Naive thymus-derived CD8-positive, alpha-beta T cell (primary cell): Measurements from ENCODE around the gene PRM1. TPM values are rescaled to one million over a fixed set of nuclear protein-coding genes. Genes with fewer than 3 reads are reported as not detected.

Experiments
- ATAC-seq, 2 donors: fragments of 150-1000 bp; cut with Tn5 transposase in 1 of 2; sonication (Bioruptor Pico), chemical (Tn5 transposase) in 1 of 2; 1 replicate in 1 of 2; 2 replicates in 1 of 2; pipeline ENCODE4 v1.10.0; 2021; ENCODE audit warnings: mild to moderate bottlenecking in 2 of 2, moderate library complexity in 2 of 2
- POLR2A ChIA-PET: fragments of 350-600 bp; sonication (Branson Sonifier 250); formaldehyde crosslinking; loops from one replicate; lab custom pipeline; 2021; ENCODE audit warnings: antibody characterized with exemption; lab: Charles Lee
- DNase-seq, 10 donors: peaks; one replicate each; pipeline versions ENCODE4 v3.0.0 to v3.0.0-alpha.2; 2020 to 2022
- H3K27ac Mint-ChIP-seq, 10 donors: one replicate each; pipeline ENCODE4 v1.8.0; 2020 to 2022; ENCODE audit warnings: mild to moderate bottlenecking in 10 of 10, mixed read lengths in 10 of 10, moderate library complexity in 4 of 10, inconsistent platforms in 1 of 10
- H3K27me3 Mint-ChIP-seq, 5 donors: one replicate each; pipeline ENCODE4 v1.8.0; 2021 to 2022; ENCODE audit warnings: mixed read lengths in 5 of 5
- H3K36me3 Mint-ChIP-seq, 3 donors: one replicate each; pipeline ENCODE4 v1.8.0; 2020 to 2022; ENCODE audit warnings: mixed read lengths in 3 of 3, mild to moderate bottlenecking in 2 of 3, inconsistent platforms in 1 of 3
- H3K4me1 Mint-ChIP-seq, 4 donors: one replicate each; pipeline ENCODE4 v1.8.0; 2021 to 2022; ENCODE audit warnings: mixed read lengths in 4 of 4
- H3K4me3 Mint-ChIP-seq, 10 donors: one replicate each; pipeline ENCODE4 v1.8.0; 2020 to 2022; ENCODE audit warnings: mild to moderate bottlenecking in 10 of 10, mixed read lengths in 10 of 10, moderate library complexity in 6 of 10, inconsistent platforms in 1 of 10
- H3K9me3 Mint-ChIP-seq, 9 donors: one replicate each; pipeline ENCODE4 v1.8.0; 2020 to 2022; ENCODE audit warnings: mixed read lengths in 9 of 9, mild to moderate bottlenecking in 3 of 9, inconsistent platforms in 1 of 9, moderate library complexity in 1 of 9
- polyA plus RNA-seq, 3 donors: library from polyadenylated mRNA; unstranded; fragments of 300-500 nt; fragmentation: Illumina TruSeq; gene quantifications; one replicate each; pipeline ENCODE4 v1.2.3, GENCODE V29; 2021
- total RNA-seq, 8 experiments: library from RNA in 2 of 8; stranded (reverse) in 2 of 8; gene quantifications; one replicate each; pipeline ENCODE4 v1.2.3 and lab custom pipeline; 2021 to 2026

Gene PRM1
- total and polyA plus RNA-seq, 5 experiments from 2014 or later: not detected

DNA sequence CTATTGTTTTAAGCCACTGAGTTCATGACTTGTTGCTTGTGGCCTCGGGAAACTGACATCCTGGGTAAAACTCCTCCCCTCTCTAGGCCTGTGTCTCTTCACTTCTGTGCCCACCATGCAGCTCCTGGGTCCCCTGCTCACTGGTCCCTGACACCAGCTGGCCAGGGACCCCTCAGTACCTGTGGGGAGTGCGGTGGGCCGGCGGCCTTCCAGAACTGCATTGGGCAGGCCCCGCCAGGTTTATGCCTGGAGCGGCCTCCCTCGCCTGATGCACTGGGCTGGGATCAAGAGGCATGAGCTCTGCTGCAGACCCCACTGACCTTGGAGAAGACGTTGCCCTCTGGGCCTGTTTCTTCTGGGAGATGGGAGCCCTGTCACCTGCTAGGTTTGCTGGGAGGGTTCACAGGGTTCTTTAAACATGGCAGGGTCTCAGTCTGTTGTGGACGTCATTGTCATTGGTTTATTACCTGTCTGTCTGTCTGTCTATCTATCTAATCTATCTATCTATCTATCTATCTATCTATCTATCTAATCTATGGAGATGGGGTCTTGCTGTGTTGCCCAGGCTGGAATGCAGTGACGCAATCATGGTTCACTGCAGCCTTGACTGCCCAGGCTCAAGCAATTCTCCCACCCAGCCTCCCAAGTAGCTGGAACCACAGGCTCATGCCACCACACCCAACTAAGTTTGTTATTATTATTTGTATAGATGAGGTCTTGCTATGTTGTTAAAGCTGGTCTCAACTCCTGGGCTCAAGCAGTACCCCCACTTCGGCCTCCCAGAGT lies 42.6 kb upstream of the PRM1 start:
- H3K4me1 Mint-ChIP-seq: peaks cover 15 to 41% (median 27%) of the 10 kb centered on the region in 4 donors
- no peaks in the 10 kb centered on the region for H3K36me3 Mint-ChIP-seq
- no peaks in the 10 kb centered on the region for H3K27me3 Mint-ChIP-seq

DNA sequence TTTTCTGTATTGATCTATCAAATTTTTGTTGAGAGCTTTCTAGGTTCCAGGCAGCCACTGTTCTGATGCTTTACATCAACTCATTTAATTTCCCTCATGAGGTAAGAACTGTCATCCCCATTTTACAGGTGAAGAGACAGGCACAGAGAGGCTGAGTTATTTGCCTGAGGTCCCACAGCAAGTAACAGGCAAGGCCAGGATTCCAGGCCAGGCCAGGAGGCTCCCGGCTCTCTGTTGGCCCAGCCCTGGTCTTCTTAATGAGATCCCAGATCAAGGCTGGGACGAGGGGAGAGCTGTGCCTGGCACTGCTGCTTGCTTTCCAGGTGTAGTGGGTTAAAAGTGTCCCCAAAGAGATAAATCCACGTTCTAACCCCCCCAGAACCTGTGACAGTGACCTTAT lies 41.7 kb upstream of the PRM1 start:
- Mint-ChIP-seq H3K4me1 (peaks cover 11 to 32% (median 18%) of the 10 kb centered on the region in 4 donors), H3K36me3 (no peaks in the 10 kb centered on the region), H3K9me3 (peaks cover 0 to under 1% (median 0%) of the 10 kb centered on the region in 9 donors), H3K4me3 (no peak overlapping the region), H3K27me3 (no peaks in the 10 kb centered on the region), H3K27ac (no peak overlapping the region)
- no peak for DNase-seq
- POLR2A ChIA-PET: interaction anchor here (0.7 to 1.8 kb wide), 3 partner anchors 12 to 36 kb away, joined by 3 to 7 read pairs (median 4); no protein-coding TSS in a partner anchor
- no peak for ATAC-seq

More for the DNA sequence above, 42.6 kb upstream of the PRM1 start:
- DNase-seq (no peak), ATAC-seq (no peak)
- H3K4me3 Mint-ChIP-seq: no peak overlapping the region
- no peak overlapping the region for H3K27ac Mint-ChIP-seq
- H3K9me3 Mint-ChIP-seq: peaks cover 0 to 3% (median 0%) of the 10 kb centered on the region in 9 donors
- POLR2A ChIA-PET: interaction anchor here (1.2 to 1.8 kb wide), 2 partner anchors 13 to 21 kb away, joined by 3 to 7 read pairs; no protein-coding TSS in a partner anchor

DNA sequence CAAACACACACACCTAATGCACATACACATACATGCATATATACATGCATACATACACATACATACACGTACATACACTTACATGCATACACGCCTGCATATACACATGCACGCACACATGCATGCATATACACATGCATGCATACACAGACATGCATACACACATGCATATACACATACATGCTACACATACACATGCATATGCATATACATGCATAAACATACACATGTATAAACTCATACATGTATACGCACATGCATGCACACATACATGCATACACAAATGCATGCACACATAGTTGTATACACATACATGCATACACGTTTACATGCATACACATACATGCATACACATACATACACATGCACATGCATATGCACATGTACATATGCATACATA lies 40.5 kb upstream of the PRM1 start:
- no peak for ATAC-seq
- POLR2A ChIA-PET: no interaction called here
- H3K4me1 Mint-ChIP-seq: peaks cover 9 to 20% (median 10%) of the 10 kb centered on the region in 4 donors

DNA sequence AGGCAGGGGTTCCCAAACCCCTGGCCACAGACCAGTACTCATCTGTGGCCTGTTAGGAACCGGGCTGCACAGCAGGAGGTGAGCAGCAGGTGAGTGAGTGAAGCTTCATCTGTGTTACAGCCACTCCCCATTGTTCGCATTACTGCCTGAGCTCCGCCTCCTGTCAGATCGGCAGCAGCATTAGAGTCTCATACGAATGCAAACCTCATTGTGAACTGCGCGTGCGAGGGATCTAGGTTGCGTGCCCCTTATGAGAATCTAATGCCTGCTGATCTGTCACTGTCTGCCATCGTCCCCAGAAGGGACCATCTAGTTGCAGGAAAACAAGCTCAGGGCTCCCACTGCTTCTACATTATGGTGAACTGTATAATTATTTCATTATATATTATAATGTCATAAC lies 39.0 kb upstream of the PRM1 start:
- H3K4me3 Mint-ChIP-seq: no peak overlapping the region
- DNase-seq (no peak), ATAC-seq (no peak)
- peak overlapping the region in 1 of 10 donors; percentile 65 for H3K27ac Mint-ChIP-seq
- POLR2A ChIA-PET: interaction anchor here (0.5 to 1.6 kb wide), 4 partner anchors 8 to 141 kb away, joined by 3 to 4 read pairs (median 4); no protein-coding TSS in a partner anchor
- no peaks in the 10 kb centered on the region for H3K27me3 Mint-ChIP-seq
- H3K36me3 Mint-ChIP-seq: no peaks in the 10 kb centered on the region
- H3K4me1 Mint-ChIP-seq: peaks cover 5 to 9% (median 6%) of the 10 kb centered on the region in 4 donors
- H3K9me3 Mint-ChIP-seq: no peaks in the 10 kb centered on the region

More for the DNA sequence above, 40.5 kb upstream of the PRM1 start:
- Mint-ChIP-seq H3K36me3 (no peaks in the 10 kb centered on the region), H3K4me3 (no peak overlapping the region), H3K27me3 (no peaks in the 10 kb centered on the region), H3K27ac (no peak overlapping the region), H3K9me3 (no peaks in the 10 kb centered on the region)
- no peak for DNase-seq

DNA sequence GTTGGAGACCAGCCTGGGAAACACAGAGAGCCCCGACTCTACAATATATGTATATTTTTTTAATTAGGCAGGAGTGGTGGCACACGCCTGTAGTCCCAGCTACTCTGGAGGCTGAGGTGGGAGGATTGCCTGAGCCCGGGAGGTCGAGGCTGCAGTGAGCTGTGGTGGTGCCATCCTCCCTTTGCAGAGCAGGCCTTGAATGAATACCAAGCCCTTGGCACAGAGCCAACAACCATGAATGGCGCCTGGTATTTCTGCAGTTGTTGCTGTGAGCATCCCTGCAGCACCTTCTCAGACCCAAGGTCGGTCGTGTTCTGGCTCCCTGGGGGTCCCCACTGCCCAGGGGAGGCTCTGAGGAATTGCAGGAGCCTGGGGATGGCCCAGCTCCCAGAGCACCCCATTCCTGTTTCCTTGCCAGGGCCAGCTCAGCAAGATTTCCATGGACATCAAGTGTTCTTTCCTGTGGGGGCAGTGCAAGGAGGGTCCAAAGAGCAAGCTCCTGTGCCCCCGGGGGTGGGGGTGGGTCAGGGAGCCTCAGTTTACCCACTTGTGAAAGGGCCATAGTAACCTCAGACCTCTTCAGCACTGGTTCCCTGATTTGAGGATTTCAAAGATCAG lies 38.5 kb upstream of the PRM1 start:
- Mint-ChIP-seq H3K4me3 (no peak overlapping the region), H3K36me3 (no peaks in the 10 kb centered on the region), H3K9me3 (no peaks in the 10 kb centered on the region), H3K27ac (peak overlapping the region in 1 of 10 donors; percentile 24), H3K4me1 (peaks cover 1 to 7% (median 4%) of the 10 kb centered on the region in 4 donors), H3K27me3 (no peaks in the 10 kb centered on the region)
- ATAC-seq (no peak), DNase-seq (no peak)
- POLR2A ChIA-PET: interaction anchor here (0.5 to 1.6 kb wide), 2 partner anchors 9 to 33 kb away, joined by 3 to 4 read pairs; no protein-coding TSS in a partner anchor

DNA sequence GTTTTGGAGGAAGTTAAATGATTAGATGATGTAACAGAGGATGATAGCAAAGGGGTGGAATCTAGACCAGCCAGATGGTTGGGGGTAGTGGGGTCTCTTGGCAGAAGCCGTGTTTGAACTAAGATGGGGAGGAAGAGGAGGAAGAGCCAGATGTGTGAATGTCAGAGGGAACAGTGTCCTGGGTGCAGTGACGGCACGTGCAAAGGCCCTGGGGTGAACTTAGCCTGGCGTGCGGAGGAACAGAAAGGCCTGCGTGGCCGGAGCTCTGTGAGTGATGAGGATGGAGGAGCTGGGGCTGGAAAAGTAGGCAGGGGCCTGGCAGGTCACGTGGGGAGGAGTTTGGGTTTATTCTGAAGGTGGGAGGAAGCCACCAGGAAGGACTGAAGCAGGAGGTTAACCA lies 37.7 kb upstream of the PRM1 start:
- Mint-ChIP-seq H3K27me3 (no peaks in the 10 kb centered on the region), H3K36me3 (no peaks in the 10 kb centered on the region), H3K27ac (peak overlapping the region in 2 of 10 donors; percentile 32 to 80), H3K4me3 (no peak overlapping the region), H3K4me1 (peaks cover 0 to 9% (median 6%) of the 10 kb centered on the region in 4 donors), H3K9me3 (no peaks in the 10 kb centered on the region)
- POLR2A ChIA-PET: interaction anchor here (0.7 to 1.6 kb wide), 2 partner anchors 10 to 341 kb away, joined by 3 to 4 read pairs; no protein-coding TSS in a partner anchor
- no peak for ATAC-seq
- DNase-seq: no peak

DNA sequence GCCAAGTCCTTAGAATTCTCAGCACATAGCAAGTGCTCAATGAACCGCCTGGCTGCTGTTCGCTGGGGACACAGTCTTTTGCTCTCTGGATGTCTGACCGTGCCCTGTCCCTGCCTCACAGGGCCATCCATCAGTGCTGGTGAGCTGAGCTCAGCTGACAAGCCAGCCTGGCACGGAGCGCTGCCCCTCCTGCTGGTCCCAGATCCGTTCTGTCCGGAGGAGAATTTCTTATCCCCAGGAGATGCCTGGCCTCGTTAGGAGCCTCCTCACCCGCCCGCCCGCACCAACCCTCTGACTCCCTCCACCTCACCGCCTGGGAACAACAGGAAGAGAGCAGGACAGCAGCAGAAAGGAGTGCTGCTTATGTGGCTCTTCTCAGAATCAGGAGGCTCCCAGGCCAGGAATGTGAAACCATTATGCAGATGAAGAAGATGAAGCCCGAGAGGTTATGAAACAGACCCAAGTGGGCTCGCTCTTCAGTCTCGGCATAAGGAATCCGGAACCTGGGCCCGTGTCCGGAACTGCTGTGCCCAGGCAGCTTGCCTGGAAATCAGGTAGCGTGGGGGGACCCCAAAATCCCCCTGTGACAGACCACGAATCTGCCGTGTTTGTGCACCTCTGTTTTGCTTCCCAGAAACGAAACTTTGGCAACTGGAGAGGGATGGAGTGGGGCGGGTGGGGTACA lies 35.3 kb upstream of the PRM1 start:
- Mint-ChIP-seq H3K4me3 (no peak overlapping the region), H3K27ac (peak overlapping the region in 1 of 10 donors; percentile 46), H3K27me3 (no peaks in the 10 kb centered on the region), H3K4me1 (peaks cover 10 to 32% (median 18%) of the 10 kb centered on the region in 4 donors), H3K9me3 (no peaks in the 10 kb centered on the region), H3K36me3 (no peaks in the 10 kb centered on the region)
- no peak for DNase-seq
- no peak for ATAC-seq
- POLR2A ChIA-PET: no interaction called here

DNA sequence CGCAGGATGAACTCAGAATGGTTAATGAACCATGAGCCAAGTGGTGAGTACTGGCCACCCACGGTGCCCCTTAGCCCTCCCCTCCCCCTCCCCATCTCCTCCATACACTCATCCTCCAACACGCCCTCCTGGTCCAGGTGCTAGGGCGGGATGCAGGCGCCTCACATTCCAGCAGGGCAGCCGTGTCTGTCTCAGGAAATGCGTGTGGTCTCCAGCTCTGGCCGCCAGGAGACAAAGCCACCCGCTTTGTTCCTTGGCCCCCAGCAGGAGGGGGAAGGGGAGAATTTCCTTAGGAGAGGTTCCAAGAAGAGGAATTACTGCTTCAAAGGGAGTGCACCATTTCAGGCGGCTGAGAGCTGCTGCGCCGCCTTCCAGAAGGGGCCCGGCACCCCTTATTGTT lies 34.4 kb upstream of the PRM1 start:
- Mint-ChIP-seq H3K36me3 (no peaks in the 10 kb centered on the region), H3K9me3 (no peaks in the 10 kb centered on the region), H3K27me3 (no peaks in the 10 kb centered on the region), H3K4me1 (peaks cover 11 to 41% (median 27%) of the 10 kb centered on the region in 4 donors), H3K27ac (no peak overlapping the region), H3K4me3 (no peak overlapping the region)
- no peak for ATAC-seq
- POLR2A ChIA-PET: no interaction called here
- DNase-seq: no peak

DNA sequence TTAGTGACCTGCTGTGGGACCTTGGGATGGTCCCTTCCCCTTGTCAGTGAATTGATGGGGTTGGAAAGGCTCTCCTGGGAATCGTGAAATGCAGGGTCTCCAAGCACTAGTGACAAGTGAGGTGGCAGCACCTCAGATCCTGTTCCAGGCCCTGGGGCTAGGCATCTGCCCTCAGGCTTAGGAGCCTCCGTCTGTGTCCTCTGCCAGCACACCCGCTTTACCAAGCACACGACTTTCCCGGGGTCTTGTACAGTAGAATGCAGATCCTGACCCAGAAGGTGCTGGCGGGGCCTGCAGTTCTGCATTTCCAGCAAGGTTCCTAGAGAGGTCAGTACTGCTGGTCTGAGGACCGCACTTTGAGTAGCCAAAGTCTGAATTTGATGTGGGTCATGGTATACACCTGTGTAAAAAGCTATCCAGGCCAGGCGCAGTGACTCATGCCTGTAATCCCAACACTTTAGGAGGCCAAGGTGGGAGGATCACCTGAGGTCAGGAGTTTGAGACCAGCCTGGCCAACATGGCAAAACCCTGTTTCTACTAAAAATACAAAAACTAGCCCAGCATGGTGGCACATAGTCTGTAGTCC lies 33.3 kb upstream of the PRM1 start:
- POLR2A ChIA-PET: no interaction called here
- Mint-ChIP-seq H3K36me3 (no peaks in the 10 kb centered on the region), H3K9me3 (no peaks in the 10 kb centered on the region), H3K4me1 (peaks cover 15 to 51% (median 36%) of the 10 kb centered on the region in 4 donors), H3K27ac (peak overlapping the region in 9 of 10 donors; percentile 31 to 91 (median 74)), H3K4me3 (no peak overlapping the region), H3K27me3 (no peaks in the 10 kb centered on the region)
- no peak for ATAC-seq
- DNase-seq: no peak

DNA sequence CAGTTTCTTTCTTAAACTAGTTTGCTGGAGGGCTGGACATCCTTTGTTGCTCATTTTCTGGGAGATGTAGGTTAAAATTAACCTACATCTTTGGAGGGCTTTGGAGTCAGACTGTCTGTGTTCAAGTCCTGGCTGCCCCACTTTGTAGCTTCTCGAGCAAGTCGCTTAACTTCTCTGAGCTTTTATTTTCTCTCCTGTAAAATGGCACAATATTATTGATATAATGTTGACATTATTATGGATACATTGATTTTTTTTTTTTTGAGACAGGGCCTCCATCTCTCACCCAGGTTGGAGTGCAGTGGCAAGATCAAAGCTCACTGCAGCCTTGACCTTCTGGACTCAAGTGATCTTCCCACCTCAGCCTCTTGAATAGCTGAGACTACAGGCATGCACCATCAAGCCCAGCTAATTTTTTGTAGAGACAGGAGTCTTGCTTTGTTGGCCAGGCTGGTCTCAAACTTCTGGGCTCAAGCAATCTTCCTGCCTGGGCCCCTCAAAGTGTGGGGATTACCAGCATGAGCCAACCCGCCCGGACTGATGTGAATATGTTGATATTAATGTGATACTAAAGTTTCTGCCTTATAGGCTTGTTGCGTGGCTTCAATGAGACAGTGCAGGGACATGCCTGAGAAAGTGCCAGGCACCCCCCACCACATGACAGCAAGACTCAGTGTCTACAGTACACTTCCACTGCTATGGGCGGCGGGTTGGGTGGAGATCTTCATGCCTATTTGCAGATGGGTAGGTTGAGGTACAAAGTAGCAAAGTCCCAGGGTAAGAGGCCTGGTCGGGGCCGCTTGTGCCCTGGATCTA lies 32.6 kb upstream of the PRM1 start:
- POLR2A ChIA-PET: interaction anchor here (1.2 kb wide), 1 partner anchor 12 kb away, joined by 3 read pairs; no protein-coding TSS in a partner anchor
- Mint-ChIP-seq H3K36me3 (no peaks in the 10 kb centered on the region), H3K9me3 (no peaks in the 10 kb centered on the region), H3K27ac (peak overlapping the region; percentile 55 to 91 (median 74)), H3K4me1 (peaks cover 13 to 55% (median 39%) of the 10 kb centered on the region in 4 donors), H3K27me3 (no peaks in the 10 kb centered on the region), H3K4me3 (peak overlapping the region in 3 of 10 donors; percentile 26 to 29 (median 28))
- DNase-seq (no peak), ATAC-seq (no peak)

DNA sequence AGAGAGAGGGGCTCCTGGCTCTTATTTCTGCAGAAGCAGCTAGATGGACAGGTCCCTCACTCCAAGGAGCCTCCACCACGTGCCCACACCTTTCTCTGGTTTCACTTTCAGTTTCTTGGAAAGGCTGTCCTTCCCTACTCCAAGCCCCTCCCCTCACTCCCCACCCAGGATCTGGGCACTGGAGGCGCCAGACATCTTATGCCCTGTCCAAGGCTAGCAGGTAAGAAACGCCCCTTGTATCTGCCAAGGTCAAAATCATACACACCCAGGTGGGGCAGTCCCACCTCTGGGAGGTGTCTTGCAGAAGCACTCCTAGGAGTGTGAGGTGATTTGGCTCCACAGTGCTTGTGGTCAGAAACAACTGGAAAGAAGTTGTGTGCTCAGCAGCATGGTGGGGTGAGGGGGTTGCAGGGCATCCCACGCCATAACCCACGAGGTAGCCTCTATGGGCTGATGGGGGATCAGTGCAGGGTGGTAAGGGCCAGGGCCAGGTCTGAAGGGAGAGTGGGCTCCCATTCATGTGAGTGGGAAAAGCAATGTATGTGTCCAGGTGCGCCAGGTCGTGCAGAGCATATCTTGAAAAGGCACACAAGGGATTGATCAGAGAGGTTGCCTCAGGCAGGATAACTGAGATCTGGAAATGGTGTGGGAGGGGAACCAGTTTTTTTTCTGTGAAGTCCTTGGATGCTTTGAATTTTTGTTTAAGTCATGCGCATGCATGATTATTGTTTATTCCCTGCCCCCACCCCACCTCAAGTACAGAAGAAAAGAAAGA lies 31.8 kb upstream of the PRM1 start:
- ATAC-seq (peak; percentile 18 to 23), DNase-seq (peak in 1 of 10 donors; percentile 12)
- Mint-ChIP-seq H3K27me3 (no peaks in the 10 kb centered on the region), H3K9me3 (no peaks in the 10 kb centered on the region), H3K4me1 (peaks cover 12 to 61% (median 46%) of the 10 kb centered on the region in 4 donors), H3K36me3 (no peaks in the 10 kb centered on the region), H3K4me3 (peak overlapping the region in 8 of 10 donors; percentile 12 to 75 (median 56)), H3K27ac (peak overlapping the region; percentile 71 to 91 (median 84))
- POLR2A ChIA-PET: interaction anchor here (0.9 to 5.6 kb wide), 5 partner anchors 11 to 56 kb away, joined by 3 to 71 read pairs (median 5); partner anchors contain the start of gene SOCS1
